GM12878 (cell line): ENCODE data around the gene TNF.

ENCODE experiments used
- CTCF ChIP-seq, 3 experiments: IDR thresholded peaks in 2 of 3; conservative IDR thresholded peaks in 1 of 3; 2 replicates each; pipeline ENCODE4 v1.5.1; 2011; ENCODE audit warnings: low read depth in 3 of 3, low read length in 3 of 3, mild to moderate bottlenecking in 3 of 3, control low read depth in 2 of 3, moderate library complexity in 2 of 3, inconsistent platforms in 1 of 3, mixed read lengths in 1 of 3; ENCODE audit not compliant: control insufficient read depth in 2 of 3, insufficient read depth in 1 of 3; ENCODE audit errors: extremely low read depth in 1 of 3
- POLR2A ChIP-seq: IDR thresholded peaks from 2 replicates; pipeline ENCODE4 v1.6.1; 2011; ENCODE audit warnings: low read depth, mild to moderate bottlenecking, low read length
- RAD21 ChIP-seq: IDR thresholded peaks from 2 replicates; pipeline ENCODE4 v1.6.1; 2011; ENCODE audit warnings: mild to moderate bottlenecking, low read depth, low read length, moderate library complexity; ENCODE audit not compliant: insufficient read depth
- SRF ChIP-seq, 2 experiments: IDR thresholded peaks; 2 replicates each; pipeline ENCODE4 v1.6.1; 2011; ENCODE audit warnings: low read depth in 2 of 2, low read length in 2 of 2, mild to moderate bottlenecking in 1 of 2, moderate library complexity in 1 of 2

GRCh38 chr6:31557443-31558317, 17.7 kb upstream of the TNF start:
- TF ChIP-seq POLR2A (no peak; the same call in 1 of the 2 replicates), CTCF (IDR thresholded peaks at IDR 0.05 in 2 of 3, conservative IDR thresholded peaks at IDR 0.05 in 1 of 3; ENCODE audit: control insufficient read depth in 2 of 3, extremely low read depth in 1 of 3, insufficient read depth in 1 of 3, low read depth in 3 of 3, low read length in 3 of 3) (no peak), RAD21 (no peak), SRF (IDR thresholded peaks at IDR 0.05; ENCODE audit: low read depth in 2 of 2, low read length in 2 of 2) (no peak)
